Measurements from ENCODE around the gene CRISP3.

DNA sequence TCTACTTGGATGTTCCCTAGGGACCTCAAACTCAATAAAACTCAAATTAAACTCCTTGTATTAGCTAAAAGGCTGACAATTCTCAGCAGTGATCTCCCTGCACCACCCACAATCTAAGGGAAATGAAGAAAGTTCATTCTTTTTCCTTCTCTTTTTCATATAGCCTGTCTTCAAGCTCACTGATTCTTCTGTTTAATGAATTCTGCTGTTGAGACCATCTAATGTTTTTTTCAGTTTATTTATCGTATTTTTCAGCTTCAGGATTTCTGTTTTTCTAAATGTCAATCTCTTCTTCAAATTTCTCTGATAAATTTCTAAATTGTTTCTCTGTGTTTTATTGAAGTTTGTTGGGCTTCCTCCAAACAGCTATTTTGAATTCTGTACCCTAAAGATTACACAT, 50.7 kb downstream of the CRISP3 start:
- TF ChIP-seq, protein P1, sequence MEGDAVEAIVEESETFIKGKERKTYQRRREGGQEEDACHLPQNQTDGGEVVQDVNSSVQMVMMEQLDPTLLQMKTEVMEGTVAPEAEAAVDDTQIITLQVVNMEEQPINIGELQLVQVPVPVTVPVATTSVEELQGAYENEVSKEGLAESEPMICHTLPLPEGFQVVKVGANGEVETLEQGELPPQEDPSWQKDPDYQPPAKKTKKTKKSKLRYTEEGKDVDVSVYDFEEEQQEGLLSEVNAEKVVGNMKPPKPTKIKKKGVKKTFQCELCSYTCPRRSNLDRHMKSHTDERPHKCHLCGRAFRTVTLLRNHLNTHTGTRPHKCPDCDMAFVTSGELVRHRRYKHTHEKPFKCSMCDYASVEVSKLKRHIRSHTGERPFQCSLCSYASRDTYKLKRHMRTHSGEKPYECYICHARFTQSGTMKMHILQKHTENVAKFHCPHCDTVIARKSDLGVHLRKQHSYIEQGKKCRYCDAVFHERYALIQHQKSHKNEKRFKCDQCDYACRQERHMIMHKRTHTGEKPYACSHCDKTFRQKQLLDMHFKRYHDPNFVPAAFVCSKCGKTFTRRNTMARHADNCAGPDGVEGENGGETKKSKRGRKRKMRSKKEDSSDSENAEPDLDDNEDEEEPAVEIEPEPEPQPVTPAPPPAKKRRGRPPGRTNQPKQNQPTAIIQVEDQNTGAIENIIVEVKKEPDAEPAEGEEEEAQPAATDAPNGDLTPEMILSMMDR (conservative IDR thresholded peaks at IDR 0.05; ENCODE audit: low read depth, low read length), result no peak
- TF ChIP-seq RAD21 (IDR thresholded peaks at IDR 0.05; ENCODE audit: low read length), result no peak
- TF ChIP-seq POLR2A (IDR thresholded peaks at IDR 0.05; ENCODE audit: low read depth, low read length), result no peak
- TF ChIP-seq SMC3 (IDR thresholded peaks at IDR 0.05; ENCODE audit: low read depth, low read length), result no peak
- TF ChIP-seq, protein P2, sequence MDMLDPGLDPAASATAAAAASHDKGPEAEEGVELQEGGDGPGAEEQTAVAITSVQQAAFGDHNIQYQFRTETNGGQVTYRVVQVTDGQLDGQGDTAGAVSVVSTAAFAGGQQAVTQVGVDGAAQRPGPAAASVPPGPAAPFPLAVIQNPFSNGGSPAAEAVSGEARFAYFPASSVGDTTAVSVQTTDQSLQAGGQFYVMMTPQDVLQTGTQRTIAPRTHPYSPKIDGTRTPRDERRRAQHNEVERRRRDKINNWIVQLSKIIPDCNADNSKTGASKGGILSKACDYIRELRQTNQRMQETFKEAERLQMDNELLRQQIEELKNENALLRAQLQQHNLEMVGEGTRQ (IDR thresholded peaks at IDR 0.05; ENCODE audit: low read depth, low read length), result no peak
- no peak for TF ChIP-seq RCOR1 (IDR thresholded peaks at IDR 0.05; ENCODE audit: insufficient replicate concordance, low read length)
- no peak for TF ChIP-seq MXI1 (IDR thresholded peaks at IDR 0.05; ENCODE audit: borderline replicate concordance, low read depth, low read length)
- no peak for TF ChIP-seq FOS (IDR thresholded peaks at IDR 0.05; ENCODE audit: low read depth, low read length)
- no peak for TF ChIP-seq RFX5 (IDR thresholded peaks at IDR 0.05; ENCODE audit: low read depth, low read length)
- TF ChIP-seq MAZ (IDR thresholded peaks at IDR 0.05; ENCODE audit: borderline replicate concordance, low read depth, low read length), result no peak
- no peak for TF ChIP-seq CEBPB (IDR thresholded peaks at IDR 0.05; ENCODE audit: low read depth, low read length)
- no peak for TF ChIP-seq BHLHE40 (IDR thresholded peaks at IDR 0.05; ENCODE audit: low read depth, low read length)

All from IMR-90 (cell line).